SK-N-MC (cell line): ENCODE results near the gene ZDHHC14.
"Not testable (repeated sequence)": the region's sequence is repeated elsewhere in the genome, so short reads cannot be mapped to it uniquely, and the experiment has no call there.

Experiments
- DNase-seq: peaks from one replicate; pipeline ENCODE4 v3.0.0-alpha.2; 2011; ENCODE audit warnings: low read depth, low spot score
- H3K27ac ChIP-seq: fragments of 200-600 bp; sonication (generic); 2 replicates; pipeline ENCODE4 v1.5.1; 2016; ENCODE audit warnings: mixed run types
- H3K36me3 ChIP-seq: fragments of 200-600 bp; sonication (generic); 2 replicates; pipeline ENCODE4 v1.6.1; 2017; ENCODE audit warnings: antibody characterized with exemption, low read length, mixed read lengths; ENCODE audit not compliant: insufficient read depth
- H3K4me3 ChIP-seq: fragments of 200-600 bp; sonication (generic); 2 replicates; pipeline ENCODE4 v1.5.1; 2016
- H3K9ac ChIP-seq: fragments of 200-600 bp; sonication (generic); 2 replicates; pipeline ENCODE4 v1.8.0; 2017; ENCODE audit warnings: mixed run types, mixed read lengths; ENCODE audit not compliant: insufficient read length
- H3K9me3 ChIP-seq: fragments of 200-600 bp; sonication (generic); 2 replicates; pipeline ENCODE4 v1.6.1; 2017; ENCODE audit warnings: low read depth, mild to moderate bottlenecking, antibody characterized with exemption, low read length, moderate library complexity, mixed read lengths
- EZH2 ChIP-seq: fragments of 200-600 bp; sonication (generic); IDR thresholded peaks from one replicate; pipeline ENCODE4 v1.6.1; 2017; ENCODE audit warnings: antibody characterized with exemption
- FOXP2 ChIP-seq: optimal IDR thresholded peaks from 2 replicates; pipeline ENCODE3; 2011; ENCODE audit warnings: mild to moderate bottlenecking, moderate library complexity; ENCODE audit not compliant: insufficient read depth; ENCODE audit errors: extremely low read length, control extremely low read depth
- POLR2AphosphoS5 ChIP-seq: IDR thresholded peaks from 2 replicates; pipeline ENCODE4 v1.6.1; 2012; ENCODE audit warnings: mild to moderate bottlenecking, low read depth, low read length, borderline replicate concordance

ZDHHC14 gene

DNA sequence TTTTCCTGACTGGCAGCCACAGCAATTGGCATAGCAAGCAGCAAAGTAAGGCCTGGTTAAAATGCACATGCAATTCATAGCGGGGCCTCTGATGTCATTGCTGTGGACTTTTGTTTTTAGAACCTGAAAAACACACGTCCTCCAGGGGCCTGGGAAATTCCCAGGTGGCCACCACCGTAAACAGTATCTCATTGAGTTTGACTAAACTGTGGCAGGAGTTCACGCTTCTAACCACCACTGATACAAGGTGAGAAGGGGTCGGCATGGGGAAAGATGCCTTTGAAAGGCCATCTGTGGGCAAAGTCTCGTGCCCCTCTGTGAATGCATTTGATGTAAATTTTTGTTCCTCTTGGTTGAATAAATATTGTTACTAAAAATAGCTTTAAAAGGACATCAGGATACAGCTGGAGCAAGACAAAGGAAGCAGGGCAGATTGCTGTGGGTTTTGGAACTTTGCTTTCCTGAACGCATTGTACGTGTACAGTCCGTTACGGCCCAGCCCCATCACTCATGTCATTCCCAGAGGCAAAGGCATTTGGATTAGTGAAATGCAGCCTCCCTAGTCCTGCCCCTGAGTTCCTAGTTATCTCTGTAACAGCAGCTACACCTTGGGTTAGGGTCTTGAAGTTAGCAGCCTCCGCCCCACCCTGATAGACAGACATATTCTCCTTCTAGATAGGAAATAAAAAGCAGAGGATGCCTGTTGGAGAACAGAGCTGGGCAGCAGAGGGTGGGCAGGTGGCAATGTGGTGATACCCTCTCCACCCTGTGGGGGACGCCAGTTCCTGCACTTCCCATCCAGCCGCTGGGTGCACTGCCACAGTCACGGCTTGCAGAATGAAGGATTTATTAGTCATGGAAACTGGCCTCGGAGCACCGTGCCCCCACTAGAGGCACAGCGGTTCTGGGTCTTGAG is 80.3 kb downstream of the ZDHHC14 start:
- H3K27ac ChIP-seq = no peak overlapping the region
- no peak overlapping the region for H3K4me3 ChIP-seq
- H3K9ac ChIP-seq = no peak overlapping the region
- no peaks in the 10 kb centered on the region for H3K36me3 ChIP-seq
- no peaks in the 10 kb centered on the region for H3K9me3 ChIP-seq
- TF ChIP-seq EZH2 (no peak), POLR2AphosphoS5 (no peak)
- no peak for DNase-seq

DNA sequence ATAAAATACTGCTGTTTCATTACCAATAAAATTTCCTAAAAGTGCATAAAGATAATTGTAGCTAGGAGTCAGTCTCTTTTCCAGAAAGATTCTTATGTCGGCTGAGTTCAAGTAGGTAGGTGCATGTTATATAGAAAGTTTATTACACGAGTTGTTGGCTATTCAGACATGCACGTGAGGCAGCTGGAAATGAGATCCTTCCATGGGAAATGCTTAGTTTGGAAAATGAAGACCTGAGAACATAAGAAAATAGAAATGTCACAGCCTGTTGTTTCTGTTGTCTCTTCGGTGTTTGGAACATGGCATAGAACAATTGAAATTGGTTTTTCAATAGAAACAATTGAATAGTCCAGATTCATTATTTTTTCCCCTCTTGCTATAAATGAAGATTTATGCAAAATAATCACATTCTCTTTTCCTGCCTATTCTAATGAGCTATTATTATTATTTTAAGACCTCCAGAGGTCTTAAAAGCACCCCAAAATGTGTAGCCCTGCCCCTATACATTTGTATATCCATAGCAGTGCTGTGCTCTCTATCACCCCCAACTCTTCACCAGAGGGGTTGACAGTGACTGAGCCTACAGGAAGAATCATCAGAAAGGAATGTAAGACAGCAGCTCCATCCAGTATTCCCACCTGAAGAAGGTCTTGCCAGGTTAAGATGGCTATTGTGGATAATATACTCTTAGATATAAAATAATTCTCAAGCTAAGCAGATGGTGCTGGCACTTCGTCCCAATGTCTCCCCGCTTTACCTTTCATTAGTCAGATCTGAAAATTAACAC is 82.2 kb downstream of the ZDHHC14 start:
- no peak for TF ChIP-seq EZH2
- no peak for TF ChIP-seq POLR2AphosphoS5
- no peak for TF ChIP-seq FOXP2
- peak overlapping the region; percentile 78; the same call in 1 of the 2 replicates for H3K27ac ChIP-seq
- no peaks in the 10 kb centered on the region for H3K36me3 ChIP-seq
- no peaks in the 10 kb centered on the region for H3K9me3 ChIP-seq
- no peak for DNase-seq
- peak overlapping the region; percentile 55 for H3K4me3 ChIP-seq
- peak overlapping the region; percentile 60 for H3K9ac ChIP-seq

DNA sequence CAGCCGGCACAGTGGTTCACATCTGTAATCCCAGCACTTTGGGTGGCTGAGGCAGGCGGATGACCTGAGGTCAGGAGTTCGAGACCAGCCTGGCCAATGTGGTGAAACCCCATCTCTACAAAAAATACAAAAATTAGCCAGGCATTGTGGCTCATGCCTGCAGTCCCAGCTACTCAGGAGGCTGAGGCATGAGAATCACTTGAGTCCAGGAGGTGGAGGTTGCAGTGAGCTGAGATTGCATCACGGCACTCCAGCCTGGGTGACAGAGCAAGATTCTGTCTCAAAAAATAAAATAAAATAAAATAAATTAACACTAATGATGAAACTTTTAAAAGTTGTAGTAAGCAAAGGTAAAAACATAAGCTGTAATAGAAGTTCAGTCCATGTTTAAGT is 82.7 kb downstream of the ZDHHC14 start:
- not testable (repeated sequence) for H3K36me3 ChIP-seq, DNase-seq, H3K27ac ChIP-seq, H3K9me3 ChIP-seq, H3K4me3 ChIP-seq, H3K9ac ChIP-seq

DNA sequence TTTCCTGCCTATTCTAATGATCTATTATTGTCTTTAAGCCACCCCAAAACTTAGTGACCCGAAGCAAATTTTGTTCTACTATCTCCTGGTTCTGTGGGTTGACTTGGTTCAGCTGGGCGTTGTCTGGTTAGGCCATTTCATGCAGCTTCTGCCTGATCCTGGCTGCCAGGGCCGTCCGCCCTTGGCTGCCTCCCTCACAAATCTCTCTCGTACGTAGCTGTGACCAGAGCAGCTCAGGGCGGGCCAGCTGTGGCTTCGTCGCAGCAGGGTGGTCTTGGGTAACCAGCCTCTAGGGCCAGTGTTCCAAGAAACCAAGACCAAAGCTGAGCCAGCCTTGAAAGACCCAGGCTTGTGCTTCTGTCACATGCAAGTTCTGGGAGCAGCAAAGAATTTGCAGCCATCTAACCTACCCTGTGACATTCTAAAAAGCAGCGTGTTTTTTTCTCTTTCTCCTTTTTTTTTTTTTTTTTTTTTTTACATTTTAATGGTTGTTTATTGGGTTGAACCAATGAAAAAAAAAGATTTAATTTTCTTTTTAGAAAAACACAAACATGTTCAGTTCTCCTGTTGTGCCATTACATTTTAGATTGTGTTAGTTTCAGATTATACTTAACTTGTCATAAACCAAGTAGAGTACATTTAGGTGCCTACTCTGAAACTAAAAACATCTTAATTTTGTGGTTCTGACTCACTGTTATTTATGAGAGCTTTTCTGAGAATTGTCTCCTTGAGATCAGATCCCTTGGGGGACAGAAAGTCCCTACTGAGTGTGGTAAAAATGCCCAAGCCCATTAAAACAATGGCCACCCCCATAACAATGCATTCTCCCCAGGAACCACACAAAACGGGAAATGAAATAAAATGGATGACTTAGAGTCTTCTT is 83.9 kb downstream of the ZDHHC14 start:
- Histone ChIP-seq H3K36me3 (no peaks in the 10 kb centered on the region), H3K9me3 (no peaks in the 10 kb centered on the region), H3K9ac (no peak overlapping the region), H3K4me3 (no peak overlapping the region), H3K27ac (no peak overlapping the region)
- DNase-seq = no peak
- no peak for TF ChIP-seq EZH2
- no peak for TF ChIP-seq FOXP2
- TF ChIP-seq POLR2AphosphoS5 = no peak

DNA sequence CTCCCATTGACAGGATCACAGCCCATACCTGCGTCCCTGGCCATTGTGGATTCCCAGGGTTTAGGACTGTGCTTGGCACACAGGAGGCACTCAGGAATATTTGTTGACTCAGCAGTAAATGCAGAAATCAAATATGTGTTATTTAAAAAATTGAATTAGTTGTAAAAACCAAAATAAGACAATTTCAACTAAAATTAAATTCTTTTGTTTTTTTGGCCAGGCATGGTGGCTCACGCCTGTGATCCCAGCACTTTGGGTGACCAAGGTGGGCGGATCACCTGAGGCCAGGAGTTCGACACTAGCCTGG is 85.3 kb downstream of the ZDHHC14 start:
- H3K9me3 ChIP-seq = no peaks in the 10 kb centered on the region
- no peak overlapping the region for H3K9ac ChIP-seq
- no peak overlapping the region for H3K4me3 ChIP-seq
- no peak for DNase-seq
- H3K27ac ChIP-seq = no peak overlapping the region
- H3K36me3 ChIP-seq = no peaks in the 10 kb centered on the region
- TF ChIP-seq EZH2 (no peak), POLR2AphosphoS5 (no peak), FOXP2 (no peak)

DNA sequence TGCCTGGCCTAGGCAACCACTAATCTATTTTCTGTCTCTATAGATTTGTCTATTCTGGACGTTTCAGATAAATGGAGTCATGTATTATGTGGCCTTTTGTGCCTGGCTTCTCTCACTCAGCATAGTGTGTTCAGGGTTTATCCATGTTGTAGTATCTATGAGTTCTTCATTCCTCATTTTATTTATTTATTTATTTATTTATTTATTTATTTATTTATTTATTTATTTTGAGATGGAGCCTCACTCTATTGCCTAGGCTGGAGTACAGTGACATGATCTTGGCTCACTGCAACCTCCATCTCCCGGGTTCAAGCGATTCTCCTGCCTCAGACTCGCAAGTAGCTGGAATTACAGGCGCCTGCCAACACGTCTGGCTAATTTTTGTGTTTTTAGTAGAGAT is 86.3 kb downstream of the ZDHHC14 start:
- H3K36me3 ChIP-seq, DNase-seq, H3K4me3 ChIP-seq, H3K9me3 ChIP-seq, H3K27ac ChIP-seq, H3K9ac ChIP-seq: not testable (repeated sequence)

DNA sequence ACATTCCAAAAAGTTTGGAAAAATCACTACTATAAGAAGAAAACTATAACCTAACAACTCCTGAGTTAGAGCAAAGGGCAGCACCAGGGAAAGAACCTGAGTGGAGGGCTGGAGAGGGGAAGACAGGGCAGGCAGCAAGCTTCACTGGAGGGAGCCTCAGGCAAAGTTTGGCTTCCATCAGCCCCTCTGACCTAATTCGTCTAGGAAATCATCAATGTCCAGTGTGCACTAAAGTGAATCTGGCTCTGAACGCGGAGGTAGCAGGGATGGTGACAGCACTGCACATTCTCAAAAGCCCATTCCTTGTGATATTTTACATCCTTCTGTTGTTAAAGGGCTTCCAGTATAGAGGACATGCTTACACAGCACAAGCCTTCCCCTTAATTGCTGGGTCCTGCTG is 87.1 kb downstream of the ZDHHC14 start:
- DNase-seq = no peak
- TF ChIP-seq EZH2 = no peak
- no peak for TF ChIP-seq FOXP2
- TF ChIP-seq POLR2AphosphoS5 = no peak
- no peak overlapping the region for H3K27ac ChIP-seq
- H3K4me3 ChIP-seq = no peak overlapping the region
- no peak overlapping the region for H3K9ac ChIP-seq
- H3K9me3 ChIP-seq = no peaks in the 10 kb centered on the region
- no peaks in the 10 kb centered on the region for H3K36me3 ChIP-seq

DNA sequence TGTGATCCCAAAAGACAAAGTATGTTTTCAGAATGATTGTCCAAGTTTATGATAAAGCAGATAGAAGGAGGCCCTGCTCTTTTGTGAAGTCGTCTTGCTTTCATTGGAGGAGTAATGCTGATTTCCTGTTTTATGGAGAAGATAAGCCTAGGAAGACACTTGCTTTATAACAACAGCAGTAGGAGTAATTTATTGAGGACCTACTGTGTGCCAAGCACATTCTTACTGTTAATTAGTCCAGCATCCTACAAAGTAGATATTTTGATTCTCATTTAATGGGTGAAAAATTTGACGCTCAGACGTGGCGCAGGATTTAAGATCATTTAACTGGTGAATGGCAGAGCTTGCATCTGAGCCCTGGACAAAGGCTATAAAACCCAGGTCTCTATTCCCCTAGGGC is 87.6 kb downstream of the ZDHHC14 start:
- Histone ChIP-seq H3K36me3 (no peaks in the 10 kb centered on the region), H3K9ac (no peak overlapping the region), H3K9me3 (no peaks in the 10 kb centered on the region), H3K27ac (no peak overlapping the region), H3K4me3 (no peak overlapping the region)
- TF ChIP-seq POLR2AphosphoS5 (no peak), FOXP2 (no peak), EZH2 (no peak)
- no peak for DNase-seq

DNA sequence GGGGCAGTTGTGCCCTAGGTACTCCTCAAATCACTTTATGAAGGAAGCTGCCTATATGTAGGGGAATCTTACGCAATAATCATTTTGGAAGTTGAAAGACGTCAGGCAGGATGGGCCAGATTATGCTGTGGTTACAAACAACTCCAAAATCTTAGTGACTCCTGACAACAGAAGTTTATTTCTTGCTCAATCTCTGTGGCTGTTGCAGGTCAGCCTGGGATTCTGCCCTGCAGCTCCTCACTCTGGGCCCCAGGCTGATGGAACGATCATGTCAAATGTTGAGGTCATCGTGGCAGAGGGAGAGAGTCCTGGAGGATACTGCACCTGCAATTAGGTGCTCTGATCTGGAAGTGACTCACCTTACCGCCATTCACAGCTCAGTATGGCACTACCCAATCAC is 88.4 kb downstream of the ZDHHC14 start:
- Histone ChIP-seq H3K36me3 (no peaks in the 10 kb centered on the region), H3K9ac (no peak overlapping the region), H3K9me3 (no peaks in the 10 kb centered on the region), H3K4me3 (no peak overlapping the region), H3K27ac (no peak overlapping the region)
- TF ChIP-seq POLR2AphosphoS5 (no peak), EZH2 (no peak), FOXP2 (no peak)
- DNase-seq = no peak
